Effector memory CD4-positive, alpha-beta T cell (primary cell): ENCODE results near the gene AVPR2.

Experiments
- DNase-seq, 3 donors: peaks; one replicate each; pipeline ENCODE4 v3.0.0-alpha.2; 2020
- H3K27ac ChIP-seq: 2 replicates; pipeline ENCODE4 v1.7.0; 2013; ENCODE audit warnings: mild to moderate bottlenecking, low read length, moderate library complexity; ENCODE audit not compliant: insufficient read depth, poor library complexity, severe bottlenecking
- H3K27me3 ChIP-seq: replicated peaks from 2 replicates; pipeline ENCODE4 v1.7.0; 2013; ENCODE audit warnings: mild to moderate bottlenecking, low read length; ENCODE audit not compliant: insufficient read depth, control insufficient read depth, poor library complexity, severe bottlenecking
- H3K36me3 ChIP-seq: 2 replicates; pipeline ENCODE4 v1.7.0; 2013; ENCODE audit warnings: mild to moderate bottlenecking, low read length, moderate library complexity; ENCODE audit not compliant: control insufficient read depth, insufficient read depth
- H3K4me1 ChIP-seq: 2 replicates; pipeline ENCODE4 v1.7.0; 2013; ENCODE audit warnings: low read length, mild to moderate bottlenecking; ENCODE audit not compliant: control insufficient read depth, insufficient read depth, poor library complexity, severe bottlenecking
- H3K4me3 ChIP-seq: 2 replicates; pipeline ENCODE4 v1.7.0; 2013; ENCODE audit warnings: low read length, low read depth, mild to moderate bottlenecking; ENCODE audit not compliant: insufficient read depth, poor library complexity, severe bottlenecking
- H3K9me3 ChIP-seq: 2 replicates; pipeline ENCODE4 v1.7.0; 2013; ENCODE audit warnings: mild to moderate bottlenecking, low read length, moderate library complexity; ENCODE audit not compliant: control insufficient read depth

The AVPR2 gene

DNA sequence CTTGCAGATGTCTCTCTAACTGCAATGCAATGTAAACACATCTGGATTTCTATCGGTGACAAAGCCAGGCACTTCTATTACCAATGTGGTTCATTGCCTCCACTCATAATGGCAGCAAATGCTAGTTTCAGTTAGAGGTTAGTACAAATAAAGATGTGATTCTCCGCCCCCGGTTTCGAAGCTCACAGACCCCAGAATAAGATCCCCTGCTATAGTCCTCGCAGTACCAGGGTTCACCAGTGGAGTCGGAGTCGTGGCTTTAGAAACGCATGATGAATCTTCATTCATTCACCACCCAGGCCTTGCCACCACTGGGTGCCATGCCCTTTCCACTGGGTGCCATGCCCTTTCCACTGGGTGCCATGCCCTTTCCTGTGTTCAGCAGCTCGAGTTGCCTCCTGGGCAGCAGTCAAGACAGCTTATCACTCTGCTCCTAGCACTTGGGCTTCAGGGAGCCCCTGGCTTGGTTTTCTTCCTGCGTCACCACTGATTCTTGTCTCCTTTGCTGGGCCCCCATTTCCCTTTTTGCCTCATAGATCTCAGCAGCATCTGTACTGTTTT lies 33.8 kb downstream of the AVPR2 start:
- H3K9me3 ChIP-seq: no peaks in the 10 kb centered on the region
- H3K27me3 ChIP-seq: no peaks in the 10 kb centered on the region
- H3K4me1 ChIP-seq: peaks cover 2% of the 10 kb centered on the region
- H3K27ac ChIP-seq: no peak overlapping the region
- no peaks in the 10 kb centered on the region for H3K36me3 ChIP-seq
- H3K4me3 ChIP-seq: no peak overlapping the region
- no peak for DNase-seq

- Histone ChIP-seq H3K27me3 (no peaks in the 10 kb centered on the region), H3K4me3 (no peak overlapping the region), H3K27ac (no peak overlapping the region), H3K36me3 (no peaks in the 10 kb centered on the region), H3K4me1 (peaks cover 10% of the 10 kb centered on the region), H3K9me3 (no peaks in the 10 kb centered on the region)
- no peak for DNase-seq
Observed at GRCh38 chrX:153939573-153939972, 35.1 kb downstream of the AVPR2 start.

GRCh38 chrX:153941336-153942252 lies 37.1 kb downstream of the AVPR2 start:
- Histone ChIP-seq H3K9me3 (no peaks in the 10 kb centered on the region), H3K27me3 (no peaks in the 10 kb centered on the region), H3K27ac (no peak overlapping the region), H3K4me3 (no peak overlapping the region), H3K4me1 (peaks cover 12% of the 10 kb centered on the region), H3K36me3 (no peaks in the 10 kb centered on the region)
- DNase-seq: no peak

- no peak for DNase-seq
- H3K27me3 ChIP-seq: no peaks in the 10 kb centered on the region
- no peaks in the 10 kb centered on the region for H3K9me3 ChIP-seq
- peak within 1 kb of the TSS; percentile 23 for H3K4me3 ChIP-seq
- H3K36me3 ChIP-seq: peaks cover 4% of the 10 kb centered on the region
- H3K27ac ChIP-seq: peak within 1 kb of the TSS; percentile 28
- peaks cover 16% of the 10 kb centered on the region for H3K4me1 ChIP-seq
Observed at GRCh38 chrX:153944140-153944799, 39.8 kb downstream of the AVPR2 start, which contains the start of gene RENBP. Gene RENBP (minus strand): TSS chrX:153944643. CDS start chrX:153944610, 33 bp downstream.

- peaks cover 16% of the 10 kb centered on the region for H3K4me1 ChIP-seq
- H3K27ac ChIP-seq: no peak overlapping the region
- H3K9me3 ChIP-seq: no peaks in the 10 kb centered on the region
- H3K36me3 ChIP-seq: peaks cover 5% of the 10 kb centered on the region
- no peak for DNase-seq
- H3K27me3 ChIP-seq: no peaks in the 10 kb centered on the region
- H3K4me3 ChIP-seq: peak overlapping the region; percentile 23
Observed at GRCh38 chrX:153944800-153945150, 40.3 kb downstream of the AVPR2 start.

DNA sequence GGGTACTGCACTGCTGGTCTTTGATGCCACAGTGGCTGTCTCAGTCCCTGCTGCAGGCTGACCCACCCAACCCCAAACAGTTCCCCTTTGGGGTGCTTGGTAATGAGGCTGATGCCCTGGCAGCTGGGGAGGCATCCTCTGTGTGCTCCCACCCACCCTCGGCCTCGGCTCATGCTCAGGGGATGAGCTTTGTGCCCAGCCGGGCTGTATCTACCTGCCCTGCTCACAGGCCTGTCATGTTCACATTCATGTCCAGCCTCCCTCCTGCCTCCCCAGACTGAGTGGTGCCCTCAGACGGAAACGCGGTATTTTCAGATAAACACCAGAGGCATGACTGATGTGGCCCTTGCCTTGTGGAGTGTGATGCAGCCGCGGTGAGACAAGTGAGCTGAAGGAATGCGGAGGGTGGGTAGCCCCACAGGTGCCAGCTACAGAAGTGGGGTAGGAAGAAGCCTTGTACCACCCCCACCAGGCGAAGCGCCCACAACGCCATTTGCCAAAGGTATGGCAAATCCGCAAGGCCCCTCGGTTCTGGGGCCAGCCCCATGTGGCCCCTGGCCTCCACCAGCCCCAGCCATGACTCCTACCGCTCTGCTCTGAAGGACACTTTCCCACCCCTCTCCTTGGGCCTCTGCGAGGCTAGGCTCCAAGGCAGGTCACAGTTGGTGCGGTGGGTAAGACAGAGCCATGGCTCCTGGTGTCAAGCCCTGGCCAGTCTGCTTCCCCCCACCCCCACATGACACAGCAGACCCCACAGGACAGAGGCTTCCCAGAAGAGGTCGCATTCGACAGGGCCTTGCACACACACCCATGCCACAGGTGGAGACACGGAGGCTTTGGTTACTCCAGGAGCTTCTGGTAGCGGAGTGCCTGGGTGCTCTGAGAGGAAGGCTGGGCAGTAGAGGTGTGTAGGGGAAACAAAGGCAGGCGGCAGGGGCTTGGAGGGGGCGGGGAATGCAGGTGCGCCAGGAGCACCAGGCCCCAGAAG lies 41.8 kb downstream of the AVPR2 start:
- Histone ChIP-seq H3K36me3 (peaks cover 20% of the 10 kb centered on the region), H3K4me1 (peaks cover 16% of the 10 kb centered on the region), H3K27me3 (no peaks in the 10 kb centered on the region), H3K27ac (no peak overlapping the region), H3K4me3 (no peak overlapping the region), H3K9me3 (no peaks in the 10 kb centered on the region)
- no peak for DNase-seq

DNA sequence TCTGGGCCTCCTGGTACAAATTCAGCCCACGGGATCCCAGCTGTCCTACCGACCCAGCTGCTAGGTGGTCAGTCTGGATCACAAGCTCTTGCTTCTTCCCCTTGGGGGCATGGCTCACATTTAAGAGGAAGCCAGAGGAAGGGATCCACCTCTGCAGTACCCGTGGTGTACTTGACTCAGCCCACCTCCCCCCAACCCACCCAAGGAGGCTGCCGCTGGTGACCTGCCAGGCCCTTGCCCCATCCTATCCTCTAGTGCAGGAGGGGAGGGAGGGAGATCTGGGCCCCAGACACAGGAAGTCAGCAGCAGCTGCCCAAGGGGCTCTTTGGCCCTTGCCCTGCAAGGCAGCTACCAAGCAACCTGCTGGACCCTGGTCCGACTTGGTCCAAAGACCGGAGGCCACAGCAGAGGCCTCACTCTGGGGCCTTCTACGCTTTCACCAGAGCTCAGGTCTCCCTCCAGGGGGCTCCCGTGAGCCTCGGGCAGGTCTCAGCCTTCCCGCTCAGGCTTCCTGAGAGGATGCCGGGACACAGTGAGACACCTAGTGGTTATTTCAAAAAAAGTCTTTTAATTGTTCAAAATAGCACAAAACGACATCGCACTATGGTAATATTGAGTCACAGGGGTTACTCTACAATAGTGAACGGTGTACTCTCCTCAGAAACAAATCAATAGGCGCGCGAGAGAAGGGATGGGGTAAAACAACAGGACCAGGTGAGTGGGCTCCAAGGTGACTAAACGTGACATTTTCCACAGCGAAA lies 42.7 kb downstream of the AVPR2 start:
- Histone ChIP-seq H3K9me3 (no peaks in the 10 kb centered on the region), H3K27me3 (no peaks in the 10 kb centered on the region), H3K4me3 (no peak overlapping the region), H3K36me3 (peaks cover 25% of the 10 kb centered on the region), H3K27ac (no peak overlapping the region), H3K4me1 (peaks cover 16% of the 10 kb centered on the region)
- DNase-seq: peak; percentile 60 to 69 (median 63)

DNA sequence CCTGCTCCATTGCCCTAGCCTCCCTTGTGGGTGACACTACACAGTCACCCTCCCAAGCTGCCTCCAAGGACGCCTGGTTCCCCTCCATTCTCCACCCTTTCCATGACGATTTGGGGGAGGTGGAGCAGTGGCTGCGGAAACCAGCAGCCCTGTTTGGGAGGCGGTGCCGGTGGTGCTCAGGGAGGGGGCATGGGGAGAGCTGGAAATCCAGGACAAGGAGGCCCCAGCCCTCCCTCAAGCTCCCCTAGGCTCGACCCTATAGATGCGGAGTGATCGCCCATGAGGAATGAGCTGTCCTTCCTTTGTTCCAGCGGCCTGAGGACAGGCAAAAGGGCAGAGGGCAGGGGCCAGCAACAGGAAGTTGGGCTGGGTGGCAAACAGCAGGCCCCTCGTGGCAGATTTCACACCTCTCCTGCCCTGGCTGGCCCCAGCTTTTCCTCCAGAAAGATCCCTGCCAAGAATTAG lies 43.6 kb downstream of the AVPR2 start:
- no peak overlapping the region for H3K4me3 ChIP-seq
- H3K9me3 ChIP-seq: no peaks in the 10 kb centered on the region
- H3K27ac ChIP-seq: no peak overlapping the region
- DNase-seq: no peak
- peaks cover 32% of the 10 kb centered on the region for H3K36me3 ChIP-seq
- H3K4me1 ChIP-seq: peaks cover 17% of the 10 kb centered on the region
- no peaks in the 10 kb centered on the region for H3K27me3 ChIP-seq
